Adipose tissue (tissue), 3 donors: Measurements from ENCODE around the gene ZBTB20. TPM values are rescaled to one million over a fixed set of nuclear protein-coding genes. Genes with fewer than 3 reads are reported as not detected.

ENCODE experiments used
- H3K27ac ChIP-seq: one replicate; pipeline ENCODE4 v1.5.1; 2013; ENCODE audit warnings: low read depth, low read length
- WGBS, 3 donors: extraction: QIAGEN DNeasy Blood & Tissue Kit; methylation state at CpG; one replicate each; pipeline ENCODE4 v1.1.7; 2013; 5-methylcytosine and 5-hydroxymethylcytosine counted together
- polyA plus RNA-seq, 3 donors: library from polyadenylated mRNA; stranded (reverse); fragments of 200-250 nt; gene quantifications; one replicate each; pipeline ENCODE4 v1.2.3, GENCODE V29; 2013
- donor health status: healthy with polysubstance abuse.
- donor health status: Bipolar disorder and iron deficiency.
- donor health status: healthy.

ZBTB20 gene
- polyA plus RNA-seq, 3 donors: 0.62 to 7.8 (median 1.4) TPM

- H3K27ac ChIP-seq: no peak overlapping the region
- WGBS, 3 donors: 84 to 89% (median 89%) methylated on average over 2 of the region's 2 CpGs
Observed at GRCh38 chr3:114286266-114286665, 860.8 kb downstream of the ZBTB20 start.

GRCh38 chr3:114285648-114286230 is 861.3 kb downstream of the ZBTB20 start:
- no peak overlapping the region for H3K27ac ChIP-seq
- WGBS, 3 donors: 89 to 93% (median 91%) methylated on average over 3 of the region's 3 CpGs

- H3K27ac ChIP-seq: no peak overlapping the region
- WGBS, 3 donors: 92 to 98% (median 96%) methylated on average over 1 of the region's 1 CpG
Observed at GRCh38 chr3:114284644-114285043, 862.4 kb downstream of the ZBTB20 start.
